Caco-2 (cell line): ENCODE measurements around the gene EML4. TPM values are rescaled to one million over a fixed set of nuclear protein-coding genes. Genes with fewer than 3 reads are reported as not detected.

ENCODE experiments used
- BruUV-seq: library from RNA; stranded (reverse); fragments of 400-500 nt; replicated peaks from 2 replicates; lab custom pipeline; 2021; lab: Mats Ljungman, UMichigan
- CTCF ChIA-PET: fragments of 300-600 bp; sonication (Branson Sonifier 250); formaldehyde crosslinking; loops from one replicate; lab custom pipeline; 2022; ENCODE audit warnings: antibody characterized with exemption; lab: Charles Lee
- POLR2A ChIA-PET: fragments of 300-600 bp; sonication (Branson Sonifier 250); formaldehyde crosslinking; loops from one replicate; lab custom pipeline; 2022; ENCODE audit warnings: antibody characterized with exemption; lab: Charles Lee
- DNase-seq, 2 experiments: peaks; one replicate each; pipeline versions ENCODE4 v3.0.0 to v3.0.0-alpha.2; 2020 to 2022
- H3K27me3 ChIP-seq: replicated peaks from 2 replicates; pipeline ENCODE4 v1.6.0; 2011; ENCODE audit warnings: low read length; ENCODE audit not compliant: control insufficient read depth, insufficient read depth
- H3K36me3 ChIP-seq: 2 replicates; pipeline ENCODE4 v1.5.1; 2011; ENCODE audit warnings: low read length; ENCODE audit not compliant: control insufficient read depth, insufficient read depth
- H3K4me1 ChIP-seq: fragments of 250-450 bp; sonication (Bioruptor Pico); 2 replicates; pipeline ENCODE4 v1.5.1; 2020; ENCODE audit warnings: mild to moderate bottlenecking
- H3K4me3 ChIP-seq: 2 replicates; pipeline ENCODE4 v1.5.1; 2011; ENCODE audit warnings: low read depth, mild to moderate bottlenecking, control low read depth, low read length
- H3K9me3 ChIP-seq: fragments of 250-450 bp; sonication (Bioruptor Pico); 2 replicates; pipeline ENCODE4 v1.5.1; 2020; ENCODE audit warnings: mild to moderate bottlenecking, moderate library complexity
- H3K27ac Mint-ChIP-seq: one replicate; pipeline ENCODE4 v1.8.0; 2022; ENCODE audit warnings: mixed read lengths; ENCODE audit not compliant: unreplicated experiment
- H3K27me3 Mint-ChIP-seq: one replicate; pipeline ENCODE4 v1.8.0; 2022; ENCODE audit warnings: mixed read lengths; ENCODE audit not compliant: insufficient read depth, unreplicated experiment
- H3K36me3 Mint-ChIP-seq: one replicate; pipeline ENCODE4 v1.8.0; 2022; ENCODE audit warnings: mild to moderate bottlenecking, mixed read lengths; ENCODE audit not compliant: insufficient read depth, unreplicated experiment
- H3K4me1 Mint-ChIP-seq: one replicate; pipeline ENCODE4 v1.8.0; 2022; ENCODE audit warnings: low read depth, mixed read lengths; ENCODE audit not compliant: unreplicated experiment
- H3K4me3 Mint-ChIP-seq: one replicate; pipeline ENCODE4 v1.8.0; 2022; ENCODE audit warnings: mild to moderate bottlenecking, moderate library complexity, mixed read lengths; ENCODE audit not compliant: unreplicated experiment
- H3K9me3 Mint-ChIP-seq: one replicate; pipeline ENCODE4 v1.8.0; 2022; ENCODE audit warnings: mixed read lengths; ENCODE audit not compliant: unreplicated experiment
- CTCF ChIP-seq, 2 experiments: fragments of 200-600 bp in 1 of 2; IDR thresholded peaks; 1 replicate in 1 of 2; 2 replicates in 1 of 2; pipeline versions ENCODE4 v1.5.1 to v1.8.0; 2011 to 2022; ENCODE audit warnings: antibody characterized with exemption in 1 of 2, control low read depth in 1 of 2, inconsistent platforms in 1 of 2, low read depth in 1 of 2, low read length in 1 of 2, mild to moderate bottlenecking in 1 of 2, moderate library complexity in 1 of 2; ENCODE audit not compliant: insufficient read depth in 1 of 2, severe bottlenecking in 1 of 2, unreplicated experiment in 1 of 2
- intact Hi-C: fragments of 100-400 bp; cut with micrococcal nuclease; formaldehyde crosslinking; loops from one replicate; pipeline ENCODE4 v1.10.0; 2022; ENCODE audit not compliant: unreplicated experiment
- total RNA-seq: library from RNA; stranded (reverse); gene quantifications from 2 replicates; pipeline ENCODE4 v1.2.3, GENCODE V29; 2022

The EML4 gene
- total RNA-seq, 1 experiment from 2014 or later: 125 TPM

- Histone ChIP-seq H3K27me3 (no peaks in the 10 kb centered on the region), H3K36me3 (no peaks in the 10 kb centered on the region), H3K9me3 (no peaks in the 10 kb centered on the region), H3K4me1 (peaks cover 28% of the 10 kb centered on the region), H3K4me3 (no peak overlapping the region)
- ChIA-PET CTCF (no interaction called here), POLR2A (no interaction called here)
- TF ChIP-seq CTCF (IDR thresholded peaks at IDR 0.05; ENCODE audit: insufficient read depth in 1 of 2, low read depth in 1 of 2, low read length in 1 of 2, severe bottlenecking in 1 of 2, unreplicated experiment in 1 of 2): no peak
- Mint-ChIP-seq H3K4me1 (peaks cover 46% of the 10 kb centered on the region), H3K36me3 (peaks cover 3% of the 10 kb centered on the region), H3K27ac (no peak overlapping the region), H3K27me3 (no peaks in the 10 kb centered on the region), H3K4me3 (no peak overlapping the region), H3K9me3 (no peaks in the 10 kb centered on the region)
- intact Hi-C loops: loop anchor here (2.0 to 5.0 kb wide), 5 partner anchors 68 to 397 kb away; no protein-coding TSS in a partner anchor
- BruUV-seq: no TSS peak
- DNase-seq: no peak
Measured at GRCh38 chr2:42239289-42239661, 70.1 kb downstream of the EML4 start.

- Histone ChIP-seq H3K27me3 (no peaks in the 10 kb centered on the region), H3K4me1 (peaks cover 22% of the 10 kb centered on the region), H3K4me3 (no peak overlapping the region), H3K36me3 (no peaks in the 10 kb centered on the region), H3K9me3 (no peaks in the 10 kb centered on the region)
- ChIA-PET CTCF (no interaction called here), POLR2A (no interaction called here)
- intact Hi-C loops: loop anchor here (2.0 to 5.0 kb wide), 5 partner anchors 69 to 398 kb away; no protein-coding TSS in a partner anchor
- TF ChIP-seq CTCF (IDR thresholded peaks at IDR 0.05; ENCODE audit: insufficient read depth in 1 of 2, low read depth in 1 of 2, low read length in 1 of 2, severe bottlenecking in 1 of 2, unreplicated experiment in 1 of 2): no peak
- peaks cover 8% of the 10 kb centered on the region for H3K36me3 Mint-ChIP-seq
- no peaks in the 10 kb centered on the region for H3K27me3 Mint-ChIP-seq
- no peak overlapping the region for H3K4me3 Mint-ChIP-seq
- H3K9me3 Mint-ChIP-seq: no peaks in the 10 kb centered on the region
- BruUV-seq: no TSS peak
- peaks cover 49% of the 10 kb centered on the region for H3K4me1 Mint-ChIP-seq
- H3K27ac Mint-ChIP-seq: no peak overlapping the region
- DNase-seq: no peak
Measured at GRCh38 chr2:42239811-42240210, 70.7 kb downstream of the EML4 start.

- Histone ChIP-seq H3K27me3 (no peaks in the 10 kb centered on the region), H3K36me3 (peaks cover 2% of the 10 kb centered on the region; the same call in 1 of the 2 replicates), H3K4me1 (peaks cover 21% of the 10 kb centered on the region), H3K4me3 (no peak overlapping the region), H3K9me3 (no peaks in the 10 kb centered on the region)
- intact Hi-C loops: no loop called here
- DNase-seq: no peak
- TF ChIP-seq CTCF (IDR thresholded peaks at IDR 0.05; ENCODE audit: insufficient read depth in 1 of 2, low read depth in 1 of 2, low read length in 1 of 2, severe bottlenecking in 1 of 2, unreplicated experiment in 1 of 2): no peak
- ChIA-PET POLR2A (interaction anchor here (0.5 to 0.6 kb wide), 2 partner anchors 16 to 26 kb away, joined by 4 read pairs; no protein-coding TSS in a partner anchor), CTCF (interaction anchor here (0.7 to 0.9 kb wide), 2 partner anchors 145 to 146 kb away, joined by 3 read pairs; no protein-coding TSS in a partner anchor)
- no peaks in the 10 kb centered on the region for H3K27me3 Mint-ChIP-seq
- H3K36me3 Mint-ChIP-seq: peaks cover 14% of the 10 kb centered on the region
- H3K27ac Mint-ChIP-seq: peak overlapping the region; percentile 66
- no peaks in the 10 kb centered on the region for H3K9me3 Mint-ChIP-seq
- BruUV-seq: no TSS peak
- peaks cover 43% of the 10 kb centered on the region for H3K4me1 Mint-ChIP-seq
- H3K4me3 Mint-ChIP-seq: no peak overlapping the region
Measured at GRCh38 chr2:42241517-42241916, 72.4 kb downstream of the EML4 start.
